Measurements from ENCODE around the gene C1QC.

DNA sequence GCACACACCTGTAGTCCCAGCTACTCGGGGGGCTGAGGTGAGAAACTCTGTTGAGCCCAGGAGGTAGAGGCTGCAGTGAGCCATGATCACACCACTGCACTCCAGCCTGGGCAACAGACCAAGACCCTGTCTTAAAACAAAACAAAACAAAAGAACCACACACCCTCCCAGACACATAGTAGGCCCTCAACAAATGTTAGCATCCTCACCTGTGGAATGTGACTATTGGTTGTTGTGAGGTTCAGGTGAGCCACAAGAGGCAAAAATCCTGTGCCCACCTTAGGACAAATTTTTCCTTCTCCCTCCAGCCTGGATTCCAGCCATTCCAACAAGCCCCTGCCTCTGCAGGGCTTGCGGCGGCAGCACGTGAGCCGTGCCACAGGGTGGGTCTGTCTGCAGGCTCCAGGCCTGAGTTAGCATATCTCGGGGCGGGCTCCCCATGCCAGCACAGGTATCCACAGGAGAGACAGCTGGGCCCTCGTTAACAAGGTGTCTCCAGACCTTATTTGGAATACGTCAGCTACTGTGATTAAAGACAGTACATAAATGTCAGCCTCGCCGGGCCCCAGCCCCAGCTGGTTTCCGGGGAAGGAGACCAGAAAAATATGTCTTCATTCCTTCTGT is 27.0 kb downstream of the C1QC start:
- TF ChIP-seq, protein P1, sequence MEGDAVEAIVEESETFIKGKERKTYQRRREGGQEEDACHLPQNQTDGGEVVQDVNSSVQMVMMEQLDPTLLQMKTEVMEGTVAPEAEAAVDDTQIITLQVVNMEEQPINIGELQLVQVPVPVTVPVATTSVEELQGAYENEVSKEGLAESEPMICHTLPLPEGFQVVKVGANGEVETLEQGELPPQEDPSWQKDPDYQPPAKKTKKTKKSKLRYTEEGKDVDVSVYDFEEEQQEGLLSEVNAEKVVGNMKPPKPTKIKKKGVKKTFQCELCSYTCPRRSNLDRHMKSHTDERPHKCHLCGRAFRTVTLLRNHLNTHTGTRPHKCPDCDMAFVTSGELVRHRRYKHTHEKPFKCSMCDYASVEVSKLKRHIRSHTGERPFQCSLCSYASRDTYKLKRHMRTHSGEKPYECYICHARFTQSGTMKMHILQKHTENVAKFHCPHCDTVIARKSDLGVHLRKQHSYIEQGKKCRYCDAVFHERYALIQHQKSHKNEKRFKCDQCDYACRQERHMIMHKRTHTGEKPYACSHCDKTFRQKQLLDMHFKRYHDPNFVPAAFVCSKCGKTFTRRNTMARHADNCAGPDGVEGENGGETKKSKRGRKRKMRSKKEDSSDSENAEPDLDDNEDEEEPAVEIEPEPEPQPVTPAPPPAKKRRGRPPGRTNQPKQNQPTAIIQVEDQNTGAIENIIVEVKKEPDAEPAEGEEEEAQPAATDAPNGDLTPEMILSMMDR (IDR thresholded peaks at IDR 0.05), result no peak
- TF ChIP-seq EZH2 (IDR thresholded peaks at IDR 0.05; ENCODE audit: borderline replicate concordance, insufficient read depth, low read depth, low read length, poor library complexity, severe bottlenecking), result no peak

All from B cell (primary cell).